Suprapubic skin (tissue), 4 donors: ENCODE results near the gene PITHD1. TPM values are rescaled to one million over a fixed set of nuclear protein-coding genes. Genes with fewer than 3 reads are reported as not detected.
A peak's percentile ranks its signal among the peaks of the same experiment; 100 is the strongest.
"Not testable (repeated sequence)": the region's sequence is repeated elsewhere in the genome, so short reads cannot be mapped to it uniquely, and the experiment has no call there.

ENCODE experiments used
- DNase-seq, 2 donors: peaks; one replicate each; pipeline ENCODE4 v3.0.0-alpha.2; 2019; ENCODE audit warnings: low spot score in 2 of 2
- H3K27ac ChIP-seq: fragments of 200-600 bp; sonication (generic); one replicate; pipeline ENCODE4 v1.5.1; 2019
- H3K27me3 ChIP-seq: fragments of 200-600 bp; sonication (generic); one replicate; pipeline ENCODE4 v1.5.1; 2019
- H3K36me3 ChIP-seq: fragments of 200-600 bp; sonication (generic); one replicate; pipeline ENCODE4 v1.5.1; 2019
- H3K4me1 ChIP-seq: fragments of 200-600 bp; sonication (generic); one replicate; pipeline ENCODE4 v1.5.1; 2019
- H3K4me3 ChIP-seq: fragments of 200-600 bp; sonication (generic); one replicate; pipeline ENCODE4 v1.5.1; 2019; ENCODE audit warnings: mild to moderate bottlenecking
- H3K9me3 ChIP-seq: fragments of 200-600 bp; sonication (generic); one replicate; pipeline ENCODE4 v1.5.1; 2019
- EP300 ChIP-seq: sonication (generic); formaldehyde crosslinking; IDR thresholded peaks from one replicate; pipeline ENCODE4 v1.6.1; 2017; ENCODE audit warnings: antibody characterized with exemption
- POLR2A ChIP-seq, 2 donors: fragments of 450-650 bp; IDR thresholded peaks; one replicate each; pipeline ENCODE4 v1.6.1; 2017; ENCODE audit warnings: antibody characterized with exemption in 2 of 2, mild to moderate bottlenecking in 2 of 2, moderate library complexity in 2 of 2
- POLR2AphosphoS5 ChIP-seq, 3 donors: sonication (generic); formaldehyde crosslinking; IDR thresholded peaks; one replicate each; pipeline ENCODE4 v1.6.1; 2017; ENCODE audit warnings: antibody characterized with exemption in 3 of 3
- WGBS: methylation state at CpG from one replicate; pipeline ENCODE4 v1.1.5; 2018; 5-methylcytosine and 5-hydroxymethylcytosine counted together
- total RNA-seq, 4 donors: library from RNA; depleted of rRNA; stranded (reverse); fragments of >200 nt; gene quantifications; one replicate each; pipeline ENCODE4 v1.1.0, GENCODE V29; 2016
- TF ChIP-seq, protein P1 (sequence below), 2 donors: fragments of 200-600 bp in 1 of 2; fragments of 450-650 bp in 1 of 2; sonication (generic) in 1 of 2; IDR thresholded peaks; one replicate each; pipeline ENCODE4 v1.5.1; 2016 to 2019; ENCODE audit warnings: antibody characterized with exemption in 2 of 2, mild to moderate bottlenecking in 1 of 2, moderate library complexity in 1 of 2

PITHD1 gene, protein sequence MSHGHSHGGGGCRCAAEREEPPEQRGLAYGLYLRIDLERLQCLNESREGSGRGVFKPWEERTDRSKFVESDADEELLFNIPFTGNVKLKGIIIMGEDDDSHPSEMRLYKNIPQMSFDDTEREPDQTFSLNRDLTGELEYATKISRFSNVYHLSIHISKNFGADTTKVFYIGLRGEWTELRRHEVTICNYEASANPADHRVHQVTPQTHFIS
- 10 to 100 TPM; 49.4 to 93.1 (median 74.3) TPM for total RNA-seq

DNA sequence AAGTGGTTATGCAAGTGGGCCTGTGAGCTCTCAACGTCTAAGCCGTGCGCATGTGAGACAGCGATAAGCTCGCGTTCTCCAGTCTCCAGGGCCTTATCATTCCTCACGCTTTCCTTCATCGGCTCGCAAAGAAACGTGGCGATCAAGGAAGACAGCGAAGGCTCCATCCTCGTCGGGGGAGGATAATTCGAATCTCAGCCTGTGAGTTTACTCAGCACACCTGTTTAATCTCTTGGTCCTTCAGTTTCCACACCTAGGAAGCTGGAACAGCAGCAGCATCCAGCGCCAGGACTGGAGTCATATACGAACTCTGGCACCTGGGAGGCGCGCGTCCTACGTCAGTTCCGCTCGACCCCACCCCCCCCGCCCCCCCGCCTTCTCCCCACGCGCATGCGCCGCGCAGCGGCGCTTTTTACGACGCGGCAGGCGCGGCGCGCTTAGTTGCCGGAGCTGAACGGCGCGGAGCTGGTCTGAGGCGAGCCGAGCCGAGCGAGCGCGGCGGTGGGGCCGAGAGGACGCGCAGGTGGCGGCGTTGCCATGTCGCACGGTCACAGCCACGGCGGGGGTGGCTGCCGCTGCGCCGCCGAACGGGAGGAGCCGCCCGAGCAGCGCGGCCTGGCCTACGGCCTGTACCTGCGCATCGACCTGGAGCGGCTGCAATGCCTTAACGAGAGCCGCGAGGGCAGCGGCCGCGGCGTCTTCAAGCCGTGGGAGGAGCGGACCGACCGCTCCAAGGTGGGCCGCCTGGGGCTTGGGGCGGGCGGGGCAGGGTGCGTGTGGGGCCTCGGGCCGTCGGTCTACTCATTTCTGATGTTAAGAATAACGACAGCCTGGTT lies at the start of gene PITHD1:
TSS of gene PITHD1 (plus strand) at position 440 of the 836 bp plus-strand sequence. CDS start at position 538, 98 bp downstream.
- Histone ChIP-seq H3K9me3 (no peaks in the 10 kb centered on the region), H3K27ac (peak within 1 kb of the TSS; percentile 93), H3K36me3 (peaks cover 9% of the 10 kb centered on the region), H3K4me3 (peak within 1 kb of the TSS; percentile 92), H3K4me1 (peaks cover 35% of the 10 kb centered on the region), H3K27me3 (no peaks in the 10 kb centered on the region)
- peak; percentile 83 to 90 for DNase-seq
- WGBS, result 0% methylated on average over 20 of the region's 91 CpGs
- TF ChIP-seq POLR2AphosphoS5 (IDR thresholded peaks at IDR 0.05) (peak in 2 of 3 donors; percentile 47 to 67), POLR2A (IDR thresholded peaks at IDR 0.05) (peak in 1 of 2 donors; percentile 74), EP300 (no peak)

DNA sequence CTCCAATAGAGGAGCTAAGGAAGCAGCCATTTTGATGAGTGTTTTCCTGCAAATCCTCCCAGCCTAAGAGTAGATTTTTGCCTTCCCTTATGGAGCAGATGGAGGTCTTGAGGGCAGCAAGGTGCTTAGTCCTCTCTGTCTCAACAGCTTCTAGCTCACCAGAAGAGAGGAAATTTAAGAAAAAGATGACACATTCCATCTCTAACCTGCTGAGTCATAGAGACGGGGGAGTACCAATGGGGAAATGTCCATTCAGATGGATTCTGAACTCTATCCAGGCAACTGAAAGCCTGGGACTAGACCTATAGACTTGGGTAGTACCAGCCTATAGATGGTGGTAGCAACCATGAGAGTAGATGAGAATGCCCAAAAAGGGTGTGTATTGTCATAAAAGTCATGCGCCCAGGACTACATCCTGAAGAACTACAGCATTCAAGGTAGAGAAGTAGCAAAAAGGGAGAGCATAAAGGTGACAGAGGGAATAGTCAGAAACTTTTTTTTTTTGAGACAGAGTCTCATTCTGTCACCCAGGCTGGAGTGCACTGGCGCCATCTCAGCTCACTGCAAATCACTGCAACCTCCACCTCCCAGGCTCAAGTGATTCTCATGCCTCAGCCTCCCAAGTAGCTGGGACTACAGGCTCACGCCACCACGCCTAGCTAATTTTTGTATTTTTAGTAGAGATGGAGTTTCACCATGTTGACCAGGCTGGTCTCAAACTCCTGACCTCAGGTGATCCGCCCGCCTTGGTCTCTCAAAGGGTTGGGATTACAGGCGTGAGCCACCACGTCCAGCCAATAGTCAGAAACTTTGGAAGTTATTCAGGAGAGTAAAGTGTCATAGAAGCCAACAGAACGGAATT lies 45.6 kb upstream of the PITHD1 start:
- WGBS, result 95% methylated on average over 10 of the region's 10 CpGs
- DNase-seq, result no peak
- no peak for TF ChIP-seq POLR2A (IDR thresholded peaks at IDR 0.05)
- no peak for TF ChIP-seq POLR2AphosphoS5 (IDR thresholded peaks at IDR 0.05)
- no peak for TF ChIP-seq EP300
- TF ChIP-seq, protein P1, sequence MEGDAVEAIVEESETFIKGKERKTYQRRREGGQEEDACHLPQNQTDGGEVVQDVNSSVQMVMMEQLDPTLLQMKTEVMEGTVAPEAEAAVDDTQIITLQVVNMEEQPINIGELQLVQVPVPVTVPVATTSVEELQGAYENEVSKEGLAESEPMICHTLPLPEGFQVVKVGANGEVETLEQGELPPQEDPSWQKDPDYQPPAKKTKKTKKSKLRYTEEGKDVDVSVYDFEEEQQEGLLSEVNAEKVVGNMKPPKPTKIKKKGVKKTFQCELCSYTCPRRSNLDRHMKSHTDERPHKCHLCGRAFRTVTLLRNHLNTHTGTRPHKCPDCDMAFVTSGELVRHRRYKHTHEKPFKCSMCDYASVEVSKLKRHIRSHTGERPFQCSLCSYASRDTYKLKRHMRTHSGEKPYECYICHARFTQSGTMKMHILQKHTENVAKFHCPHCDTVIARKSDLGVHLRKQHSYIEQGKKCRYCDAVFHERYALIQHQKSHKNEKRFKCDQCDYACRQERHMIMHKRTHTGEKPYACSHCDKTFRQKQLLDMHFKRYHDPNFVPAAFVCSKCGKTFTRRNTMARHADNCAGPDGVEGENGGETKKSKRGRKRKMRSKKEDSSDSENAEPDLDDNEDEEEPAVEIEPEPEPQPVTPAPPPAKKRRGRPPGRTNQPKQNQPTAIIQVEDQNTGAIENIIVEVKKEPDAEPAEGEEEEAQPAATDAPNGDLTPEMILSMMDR (IDR thresholded peaks at IDR 0.05), result no peak
- Histone ChIP-seq H3K4me1 (peaks cover 8% of the 10 kb centered on the region), H3K27ac (no peak overlapping the region), H3K36me3 (no peaks in the 10 kb centered on the region), H3K9me3 (no peaks in the 10 kb centered on the region), H3K27me3 (no peaks in the 10 kb centered on the region), H3K4me3 (no peak overlapping the region)

DNA sequence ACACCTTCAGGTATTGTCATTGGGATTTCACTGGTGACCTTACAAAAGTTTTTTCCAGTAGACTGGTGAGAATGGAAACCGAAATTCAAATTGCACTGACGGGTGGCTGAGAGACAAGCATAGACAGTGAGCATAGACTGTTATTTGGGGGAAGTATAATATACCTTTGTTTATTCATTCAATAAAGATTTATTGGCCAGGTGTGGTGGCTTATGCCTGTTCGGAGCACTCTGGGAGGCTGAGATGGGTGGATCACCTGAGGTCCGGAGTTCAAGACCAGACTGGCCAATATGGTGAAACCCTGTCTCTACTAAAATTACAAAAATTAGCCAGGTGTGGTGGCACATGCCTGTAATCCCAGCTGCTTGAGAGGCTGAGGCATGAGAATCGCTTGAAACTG lies 44.9 kb upstream of the PITHD1 start:
- H3K4me3 ChIP-seq, H3K27ac ChIP-seq, H3K9me3 ChIP-seq, H3K27me3 ChIP-seq, DNase-seq, H3K4me1 ChIP-seq, H3K36me3 ChIP-seq: not testable (repeated sequence)
- WGBS, result 96% methylated on average over 5 of the region's 5 CpGs

DNA sequence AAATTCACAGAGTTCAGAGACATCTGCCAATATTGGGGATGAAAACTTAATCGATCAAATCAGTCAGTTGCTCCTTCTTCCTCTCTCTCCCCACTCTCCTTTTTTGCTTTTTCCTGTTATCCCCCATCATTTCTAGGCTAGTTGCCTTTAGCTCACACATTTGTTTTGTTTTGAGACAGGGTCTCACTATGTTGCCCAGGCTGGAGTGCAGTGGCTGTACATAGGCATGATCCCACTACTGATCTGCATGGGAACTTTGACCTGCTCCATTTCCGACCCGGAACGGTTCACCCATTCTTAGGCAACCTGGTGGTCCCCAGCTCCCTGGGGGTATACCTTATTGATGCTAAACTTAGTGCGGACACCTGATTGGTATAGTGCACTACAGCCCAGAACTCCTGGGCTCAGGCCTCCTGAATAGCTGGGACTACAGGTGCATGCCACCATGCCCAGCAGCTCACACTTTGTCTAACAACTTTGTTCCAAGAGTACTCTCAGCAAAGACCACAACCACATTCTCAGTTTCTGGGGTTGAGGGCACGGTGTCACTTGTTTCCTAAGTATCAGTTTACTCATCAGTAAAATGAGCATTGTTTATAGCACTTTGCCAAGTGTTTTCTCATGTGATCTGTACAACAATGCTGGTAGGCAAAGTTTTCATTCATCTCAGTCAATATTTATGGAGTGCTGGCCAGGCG lies 41.6 kb upstream of the PITHD1 start:
- Histone ChIP-seq H3K4me1 (no peaks in the 10 kb centered on the region), H3K27ac (no peak overlapping the region), H3K4me3 (no peak overlapping the region), H3K9me3 (no peaks in the 10 kb centered on the region), H3K27me3 (no peaks in the 10 kb centered on the region), H3K36me3 (no peaks in the 10 kb centered on the region)
- 94% methylated on average over 7 of the region's 7 CpGs for WGBS
- TF ChIP-seq POLR2A (IDR thresholded peaks at IDR 0.05) (no peak), EP300 (no peak), POLR2AphosphoS5 (IDR thresholded peaks at IDR 0.05) (no peak)
- TF ChIP-seq, protein P1 (IDR thresholded peaks at IDR 0.05), result no peak
- DNase-seq, result no peak

DNA sequence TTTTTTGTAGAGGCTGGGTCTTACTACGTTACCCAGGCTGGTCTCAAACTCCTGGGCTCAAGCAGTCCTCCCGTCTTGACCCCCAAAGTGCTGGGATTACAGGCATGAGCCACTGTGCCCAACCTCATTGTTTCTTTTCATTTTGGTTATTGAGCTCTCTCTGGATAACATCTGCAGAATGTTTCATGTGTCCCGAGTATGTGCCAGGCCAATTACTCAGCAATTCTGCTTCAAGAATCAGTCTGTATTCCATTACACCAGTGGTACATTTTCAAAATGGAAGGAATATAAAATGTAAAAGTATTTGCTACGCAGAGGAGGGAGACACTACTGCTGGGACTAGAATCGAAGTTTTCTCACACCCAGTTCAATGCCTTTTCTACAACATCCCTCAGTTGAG lies 36.6 kb upstream of the PITHD1 start:
- DNase-seq, result no peak
- Histone ChIP-seq H3K4me3 (no peak overlapping the region), H3K4me1 (peaks cover 29% of the 10 kb centered on the region), H3K27me3 (no peaks in the 10 kb centered on the region), H3K9me3 (no peaks in the 10 kb centered on the region), H3K36me3 (peaks cover 4% of the 10 kb centered on the region), H3K27ac (no peak overlapping the region)
- 68% methylated on average over 5 of the region's 5 CpGs for WGBS
- TF ChIP-seq POLR2AphosphoS5 (IDR thresholded peaks at IDR 0.05) (no peak), POLR2A (IDR thresholded peaks at IDR 0.05) (no peak), EP300 (no peak)
- TF ChIP-seq, protein P1 (IDR thresholded peaks at IDR 0.05), result no peak
